ENCODE results near the gene CHST9. TPM values are rescaled to one million over a fixed set of nuclear protein-coding genes. Genes with fewer than 3 reads are reported as not detected.

Gene CHST9
- total and polyA plus RNA-seq, 12 donors = 0.22 to 11.8 (median 4.0) TPM

DNA sequence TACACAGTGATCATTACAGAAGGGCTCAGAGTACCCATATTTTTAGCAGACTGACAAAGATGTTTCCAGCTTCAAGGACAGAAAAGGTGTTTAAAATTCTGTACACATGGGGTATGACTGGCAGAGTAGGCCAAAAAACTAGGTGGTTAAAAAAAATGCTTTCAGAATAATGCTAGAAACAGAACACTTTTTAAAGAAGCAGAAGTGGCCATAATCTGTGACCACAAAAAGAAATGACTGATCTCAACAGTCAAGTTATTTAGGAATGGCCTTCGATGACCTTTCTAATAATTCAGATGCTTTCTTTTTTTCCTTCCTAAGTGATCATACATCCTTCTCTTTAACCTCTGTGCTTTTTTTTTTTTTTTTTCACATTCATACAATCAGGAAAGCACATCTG is 315.5 kb downstream of the CHST9 start:
- TF ChIP-seq, protein P1, sequence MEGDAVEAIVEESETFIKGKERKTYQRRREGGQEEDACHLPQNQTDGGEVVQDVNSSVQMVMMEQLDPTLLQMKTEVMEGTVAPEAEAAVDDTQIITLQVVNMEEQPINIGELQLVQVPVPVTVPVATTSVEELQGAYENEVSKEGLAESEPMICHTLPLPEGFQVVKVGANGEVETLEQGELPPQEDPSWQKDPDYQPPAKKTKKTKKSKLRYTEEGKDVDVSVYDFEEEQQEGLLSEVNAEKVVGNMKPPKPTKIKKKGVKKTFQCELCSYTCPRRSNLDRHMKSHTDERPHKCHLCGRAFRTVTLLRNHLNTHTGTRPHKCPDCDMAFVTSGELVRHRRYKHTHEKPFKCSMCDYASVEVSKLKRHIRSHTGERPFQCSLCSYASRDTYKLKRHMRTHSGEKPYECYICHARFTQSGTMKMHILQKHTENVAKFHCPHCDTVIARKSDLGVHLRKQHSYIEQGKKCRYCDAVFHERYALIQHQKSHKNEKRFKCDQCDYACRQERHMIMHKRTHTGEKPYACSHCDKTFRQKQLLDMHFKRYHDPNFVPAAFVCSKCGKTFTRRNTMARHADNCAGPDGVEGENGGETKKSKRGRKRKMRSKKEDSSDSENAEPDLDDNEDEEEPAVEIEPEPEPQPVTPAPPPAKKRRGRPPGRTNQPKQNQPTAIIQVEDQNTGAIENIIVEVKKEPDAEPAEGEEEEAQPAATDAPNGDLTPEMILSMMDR (IDR thresholded peaks at IDR 0.05) = no peak
- Histone ChIP-seq H3K36me3 (no peaks in the 10 kb centered on the region), H3K9me3 (no peaks in the 10 kb centered on the region), H3K4me1 (peaks cover 0 to 31% (median 10%) of the 10 kb centered on the region in 9 donors), H3K27me3 (peaks cover 0 to 1% (median 0%) of the 10 kb centered on the region in 7 donors), H3K27ac (peak overlapping the region in 2 of 10 donors; percentile 1 to 55), H3K4me3 (no peak overlapping the region)
- 81 to 94% methylated on average over 1 of the region's 1 CpG for WGBS, 2 donors
- ATAC-seq = no peak
- no peak for DNase-seq
- intact Hi-C loops (cut with DNase I) = loop anchor here in 1 of 10 donors (10.0 kb wide), 1 partner anchor 45 kb away; no protein-coding TSS in a partner anchor

DNA sequence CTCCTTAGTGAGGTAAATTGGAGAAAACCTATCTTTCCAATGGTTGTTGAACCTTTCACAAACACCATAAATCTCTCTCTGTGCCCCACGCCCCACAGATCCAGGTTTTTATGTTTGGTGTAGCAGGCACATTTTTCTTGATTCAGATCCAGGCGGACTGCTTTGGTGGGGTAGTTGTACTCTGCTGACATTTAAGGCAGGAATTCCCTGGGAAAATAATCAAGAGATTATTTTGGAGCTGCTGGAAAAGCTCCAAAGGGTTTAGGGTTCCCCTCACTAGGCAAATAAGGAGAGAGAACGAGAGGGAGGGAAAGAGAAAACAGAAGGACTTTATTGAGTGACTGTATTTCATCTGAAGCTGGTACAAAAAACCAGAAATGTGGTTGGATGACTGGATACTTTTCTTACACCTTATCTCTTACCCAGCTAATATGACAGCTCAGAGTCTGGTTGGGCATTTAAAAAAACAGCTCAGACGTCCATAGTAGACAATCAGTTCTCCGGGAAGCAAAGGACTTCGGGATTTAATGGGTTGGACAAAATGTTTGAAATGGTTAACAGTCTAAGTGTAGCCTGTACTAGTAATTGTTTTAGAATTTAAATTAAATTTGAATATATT is 316.0 kb downstream of the CHST9 start:
- WGBS, 2 donors = 35 to 54% methylated on average over 6 of the region's 6 CpGs
- TF ChIP-seq, protein P1 (IDR thresholded peaks at IDR 0.05) = no peak
- Histone ChIP-seq H3K27ac (peak overlapping the region in 3 of 10 donors; percentile 1 to 55 (median 16)), H3K36me3 (no peaks in the 10 kb centered on the region), H3K27me3 (peaks cover 0 to 7% (median 0%) of the 10 kb centered on the region in 7 donors), H3K9me3 (no peaks in the 10 kb centered on the region), H3K4me3 (no peak overlapping the region), H3K4me1 (peaks cover 0 to 34% (median 14%) of the 10 kb centered on the region in 9 donors)
- ATAC-seq (no peak), DNase-seq (no peak)
- intact Hi-C loops (cut with DNase I) = loop anchor here in 1 of 10 donors (10.0 kb wide), 1 partner anchor 46 kb away; no protein-coding TSS in a partner anchor

DNA sequence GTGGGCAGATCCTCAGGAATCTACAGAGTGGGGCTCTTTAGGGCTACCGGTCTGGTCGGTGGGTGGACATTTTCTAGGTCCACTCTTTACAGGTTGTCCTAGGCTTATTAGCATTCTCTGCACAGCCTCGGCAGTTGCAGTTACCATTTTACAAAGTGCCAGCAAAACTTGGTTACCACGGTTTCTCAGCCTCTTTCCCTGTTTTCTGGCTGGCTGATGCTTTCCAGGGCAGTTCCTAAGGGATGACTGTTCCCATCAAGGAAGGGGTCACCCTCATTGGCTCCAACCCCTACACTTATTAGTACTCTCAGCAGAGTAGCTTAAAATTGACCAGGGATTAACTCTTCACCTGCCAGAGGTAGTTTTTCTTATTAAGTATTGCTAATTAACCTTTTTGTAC is 317.6 kb downstream of the CHST9 start:
- ATAC-seq (no peak), DNase-seq (no peak)
- TF ChIP-seq, protein P1 (IDR thresholded peaks at IDR 0.05) = no peak
- WGBS, 2 donors = 64 to 79% methylated on average over 4 of the region's 4 CpGs
- Histone ChIP-seq H3K27ac (no peak overlapping the region), H3K4me1 (peaks cover 0 to 43% (median 16%) of the 10 kb centered on the region in 9 donors), H3K4me3 (no peak overlapping the region), H3K9me3 (no peaks in the 10 kb centered on the region), H3K36me3 (no peaks in the 10 kb centered on the region), H3K27me3 (peaks cover 0 to 19% (median 4%) of the 10 kb centered on the region in 7 donors)
- intact Hi-C loops (cut with DNase I) = loop anchor here in 1 of 10 donors (10.0 kb wide), 1 partner anchor 47 kb away; no protein-coding TSS in a partner anchor

DNA sequence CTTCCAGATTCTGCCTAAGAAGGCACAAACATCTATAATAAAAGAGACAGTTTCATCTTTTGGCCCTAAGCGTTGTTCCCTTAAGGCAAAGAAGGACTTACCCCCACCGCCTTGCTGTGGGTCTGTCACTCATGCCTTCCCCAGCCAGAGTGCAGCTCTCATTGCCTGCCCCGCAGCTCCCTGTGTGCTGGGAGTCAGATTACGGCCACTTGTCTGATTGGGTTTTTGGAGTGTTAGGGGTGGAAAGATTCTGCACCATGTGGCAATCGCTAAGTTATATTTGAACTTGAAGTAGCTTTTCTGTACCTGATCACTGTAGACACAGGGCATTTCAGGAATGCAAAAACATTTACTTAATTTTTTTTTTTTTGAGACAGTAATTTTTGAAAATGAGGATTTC is 319.6 kb downstream of the CHST9 start, which contains the start of gene AQP4:
TSS of gene AQP4 (minus strand) at position 151 of the 400 bp plus-strand sequence. CDS start at position 133, 18 bp downstream.
- H3K4me3 ChIP-seq = peak within 1 kb of the TSS in 2 of 10 donors; percentile 0 to 12
- no peaks in the 10 kb centered on the region for H3K36me3 ChIP-seq
- ATAC-seq (peak; percentile 67 to 92 (median 86)), DNase-seq (peak; percentile 26 to 43)
- peaks cover 0 to 24% (median 4%) of the 10 kb centered on the region in 7 donors for H3K27me3 ChIP-seq
- intact Hi-C loops (cut with DNase I) = loop anchor here in 1 of 10 donors (10.0 kb wide), 1 partner anchor 49 kb away; no protein-coding TSS in a partner anchor
- WGBS, 2 donors = 32 to 33% methylated on average over 5 of the region's 5 CpGs
- no peaks in the 10 kb centered on the region for H3K9me3 ChIP-seq
- peak within 1 kb of the TSS in 4 of 10 donors; percentile 1 to 71 (median 10) for H3K27ac ChIP-seq
- TF ChIP-seq, protein P1 (IDR thresholded peaks at IDR 0.05) = no peak
- H3K4me1 ChIP-seq = peaks cover 0 to 43% (median 16%) of the 10 kb centered on the region in 9 donors
